ENCODE data around the gene APOL1. TPM values are rescaled to one million over a fixed set of nuclear protein-coding genes. Genes with fewer than 3 reads are reported as not detected.
"Not testable (repeated sequence)": the region's sequence is repeated elsewhere in the genome, so short reads cannot be mapped to it uniquely, and the experiment has no call there.

The APOL1 gene
- polyA plus RNA-seq, 4 donors = 11.0 to 15.7 (median 12.4) TPM

DNA sequence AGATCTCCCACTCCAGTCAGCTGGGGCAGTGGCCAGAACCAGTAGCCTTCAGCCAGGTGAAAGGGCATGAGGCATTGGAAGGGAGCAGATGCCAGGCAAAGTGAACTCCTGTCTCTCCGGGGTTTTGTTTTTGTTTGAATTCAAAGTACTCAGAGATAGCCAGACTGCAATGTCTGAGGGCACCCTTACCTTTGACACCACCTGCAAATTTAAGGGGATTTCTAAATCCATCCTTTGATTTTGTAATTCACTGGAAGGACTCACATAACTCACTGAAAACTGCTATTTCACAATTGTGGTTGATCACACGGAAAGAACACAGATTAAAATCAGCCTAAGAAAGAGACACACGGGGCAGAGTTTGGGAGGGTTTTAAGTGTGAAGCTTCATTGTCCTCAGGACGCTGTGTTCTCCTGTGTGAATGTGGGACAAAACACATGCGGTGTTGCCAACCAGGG lies 10.3 kb downstream of the APOL1 start:
- DNase-seq (ENCODE audit: low read depth in 4 of 4, low spot score in 3 of 4) = not testable (repeated sequence)

DNA sequence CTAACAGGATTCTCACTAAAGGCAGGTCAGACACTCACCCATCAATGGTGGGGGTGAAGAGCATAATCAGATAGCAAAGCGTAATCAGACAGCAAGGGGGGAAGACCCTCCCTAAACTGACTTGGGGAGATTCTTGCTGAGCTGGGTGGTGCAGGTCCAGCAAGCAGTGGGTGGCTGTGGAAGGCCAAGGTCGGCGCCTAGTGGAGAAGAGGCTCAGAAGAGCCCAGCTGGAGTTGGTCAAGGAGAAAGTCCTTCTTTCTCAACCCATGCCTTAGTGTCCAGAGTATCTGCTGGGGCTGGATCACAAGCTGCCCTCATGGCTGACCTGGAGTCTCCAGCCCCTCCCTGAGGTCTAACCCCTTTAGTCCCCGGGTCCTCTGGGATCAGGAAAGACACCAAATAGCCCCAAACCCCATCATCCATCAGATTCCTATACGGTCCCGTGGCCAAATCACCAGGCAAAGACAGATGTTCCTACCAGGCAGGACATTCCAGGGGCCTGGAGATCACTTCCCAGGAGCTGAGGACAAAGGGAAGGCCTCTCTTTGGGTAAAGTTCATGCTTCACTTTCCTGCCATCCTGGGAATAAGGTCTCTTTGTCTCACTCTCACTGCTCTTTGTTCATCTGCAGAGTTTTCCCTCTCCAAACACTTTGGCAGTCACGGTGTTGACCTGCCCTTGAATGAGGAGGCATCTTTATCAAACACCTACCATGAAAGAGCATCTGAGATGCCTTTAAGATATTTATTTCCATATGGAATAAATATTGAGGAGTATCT lies 11.1 kb downstream of the APOL1 start:
- DNase-seq (ENCODE audit: low read depth in 4 of 4, low spot score in 3 of 4) = not testable (repeated sequence)

DNA sequence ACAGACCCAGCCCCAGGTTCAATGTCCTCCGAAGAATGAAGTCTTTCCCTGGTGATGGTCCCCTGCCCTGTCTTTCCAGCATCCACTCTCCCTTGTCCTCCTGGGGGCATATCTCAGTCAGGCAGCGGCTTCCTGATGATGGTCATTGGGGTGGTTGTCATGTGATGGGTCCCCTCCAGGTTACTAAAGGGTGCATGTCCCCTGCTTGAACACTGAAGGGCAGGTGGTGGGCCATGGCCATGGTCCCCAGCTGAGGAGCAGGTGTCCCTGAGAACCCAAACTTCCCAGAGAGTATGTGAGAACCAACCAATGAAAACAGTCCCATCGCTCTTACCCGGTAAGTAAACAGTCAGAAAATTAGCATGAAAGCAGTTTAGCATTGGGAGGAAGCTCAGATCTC lies 14.1 kb downstream of the APOL1 start:
- DNase-seq (ENCODE audit: low read depth in 4 of 4, low spot score in 3 of 4) = no peak

DNA sequence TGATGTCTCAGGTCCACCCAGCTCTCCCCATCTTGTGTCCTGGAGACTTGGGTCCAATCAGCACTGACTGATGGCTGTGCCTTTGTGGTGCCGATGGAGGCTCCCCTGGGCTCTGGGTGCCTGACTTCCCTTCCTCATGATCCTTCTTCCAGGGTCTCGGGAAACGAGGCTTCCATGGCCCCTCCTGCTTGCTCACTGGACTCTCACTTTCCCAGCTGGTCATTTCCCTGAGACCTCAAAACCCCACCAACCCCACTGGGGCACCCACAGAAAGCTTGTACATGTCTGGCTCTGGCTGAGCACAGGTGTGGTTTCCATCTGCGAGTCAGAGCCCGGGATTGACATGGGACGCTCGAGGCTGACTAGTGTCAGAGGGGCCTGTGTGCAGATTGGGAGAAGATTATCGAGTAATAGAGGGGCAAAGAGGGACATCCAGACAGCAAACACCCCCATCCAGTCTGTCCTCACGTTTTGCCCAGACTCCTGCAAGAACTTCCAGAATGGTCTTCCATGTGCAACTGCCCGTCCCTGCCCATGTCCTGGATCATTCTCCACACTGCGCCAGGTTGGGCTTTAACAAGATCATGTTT lies 15.1 kb downstream of the APOL1 start:
- no peak for DNase-seq (ENCODE audit: low read depth in 4 of 4, low spot score in 3 of 4)

DNA sequence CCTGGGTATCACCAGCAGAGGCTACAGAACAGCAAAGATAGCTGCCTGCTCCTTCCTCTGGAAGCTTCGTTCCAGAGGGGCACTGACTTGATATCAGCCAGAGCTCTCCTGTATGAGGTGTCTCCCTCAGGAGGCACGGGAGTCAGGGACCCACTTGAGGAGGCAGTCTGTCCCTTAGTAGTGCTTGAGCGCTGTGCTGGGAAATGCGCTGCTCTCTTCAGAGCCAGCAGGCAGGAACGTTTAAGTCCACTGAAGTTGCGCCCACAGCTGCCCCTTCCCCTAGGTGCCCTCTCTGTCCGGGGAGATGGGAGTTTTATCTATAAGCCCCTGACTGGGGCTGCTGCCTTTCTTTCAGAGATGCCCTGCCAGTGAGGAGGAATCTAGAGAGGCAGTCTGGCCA lies 18.3 kb downstream of the APOL1 start:
- not testable (repeated sequence) for DNase-seq (ENCODE audit: low read depth in 4 of 4, low spot score in 3 of 4)

DNA sequence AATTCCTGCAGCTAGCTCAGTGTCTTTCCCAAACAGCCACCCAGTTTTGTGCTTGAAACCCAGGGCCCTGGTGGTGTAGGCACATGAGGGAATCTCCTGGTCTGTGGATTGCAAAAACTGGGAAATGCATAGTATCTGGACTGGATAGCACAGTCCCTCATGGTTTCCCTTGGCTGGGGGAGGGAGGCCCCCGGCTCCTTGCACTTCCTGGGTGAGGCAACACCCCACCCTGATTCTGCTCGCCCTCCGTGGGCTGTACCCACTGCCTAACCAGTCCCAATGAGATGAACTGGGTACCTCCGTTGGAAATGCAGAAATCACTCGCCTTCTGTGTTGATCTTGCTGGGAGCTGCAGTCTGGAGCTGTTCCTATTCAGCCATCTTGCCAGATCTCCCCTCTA lies 19.0 kb downstream of the APOL1 start:
- DNase-seq (ENCODE audit: low read depth in 4 of 4, low spot score in 3 of 4) = not testable (repeated sequence)

DNA sequence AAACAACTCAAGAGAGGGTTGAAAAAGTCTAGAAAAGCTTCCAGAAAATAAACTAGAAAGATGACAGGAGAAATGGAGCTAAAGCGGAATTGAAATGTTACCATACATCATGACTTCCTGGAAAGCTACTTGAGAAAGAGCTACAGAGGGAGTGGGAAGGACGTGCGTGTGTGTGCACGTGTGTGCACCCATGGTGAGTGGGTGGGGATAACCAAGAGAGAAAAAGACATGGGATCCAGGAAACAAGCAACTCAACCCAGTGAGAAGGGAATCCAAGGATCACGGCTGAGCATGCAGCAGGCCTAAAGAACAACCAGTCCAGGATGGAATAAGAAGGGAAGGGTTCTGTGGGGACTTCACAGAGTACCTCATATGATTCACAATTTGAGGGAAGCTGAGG lies 21.6 kb downstream of the APOL1 start:
- DNase-seq (ENCODE audit: low read depth in 4 of 4, low spot score in 3 of 4) = no peak

DNA sequence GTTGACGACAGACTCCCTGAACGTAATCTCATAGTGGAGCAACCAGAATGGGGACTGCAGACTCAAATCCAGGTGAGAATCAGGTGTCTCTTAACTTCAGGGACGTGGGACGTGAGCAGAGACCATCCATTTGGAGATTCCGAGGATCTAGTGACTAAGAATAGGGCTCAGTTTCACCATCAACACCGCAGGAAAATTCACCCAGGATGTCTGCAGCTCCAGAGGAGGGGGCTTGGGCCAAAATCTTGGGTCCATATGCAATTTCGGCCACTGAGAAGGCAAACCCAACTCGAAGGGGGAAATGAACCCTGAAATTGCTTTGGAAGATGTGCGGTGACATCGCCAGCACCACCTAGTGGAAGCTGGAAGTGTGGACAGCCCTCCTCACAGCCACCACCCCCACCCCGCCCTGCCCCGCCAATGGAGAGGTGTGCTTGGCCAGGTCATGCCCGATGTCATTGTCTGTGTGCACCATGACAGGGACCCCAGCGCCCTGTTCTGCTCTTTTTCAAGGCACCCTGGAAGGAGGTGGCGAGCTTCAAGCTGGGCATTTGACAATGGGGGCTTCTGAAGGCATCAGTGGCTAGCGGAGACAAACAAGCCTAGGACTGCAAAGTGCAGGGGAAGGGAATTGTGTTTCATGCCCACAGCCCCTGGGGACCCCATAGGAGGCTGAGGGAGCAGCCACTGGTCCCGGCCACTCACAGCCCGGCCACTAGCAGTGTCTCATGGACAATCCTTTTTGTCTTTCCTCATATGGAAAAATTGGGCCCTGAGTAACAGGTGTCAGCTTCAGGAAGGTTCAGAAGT lies 24.8 kb downstream of the APOL1 start:
- peak in 1 of 4 donors; percentile 43 for DNase-seq (ENCODE audit: low read depth in 4 of 4, low spot score in 3 of 4)

DNA sequence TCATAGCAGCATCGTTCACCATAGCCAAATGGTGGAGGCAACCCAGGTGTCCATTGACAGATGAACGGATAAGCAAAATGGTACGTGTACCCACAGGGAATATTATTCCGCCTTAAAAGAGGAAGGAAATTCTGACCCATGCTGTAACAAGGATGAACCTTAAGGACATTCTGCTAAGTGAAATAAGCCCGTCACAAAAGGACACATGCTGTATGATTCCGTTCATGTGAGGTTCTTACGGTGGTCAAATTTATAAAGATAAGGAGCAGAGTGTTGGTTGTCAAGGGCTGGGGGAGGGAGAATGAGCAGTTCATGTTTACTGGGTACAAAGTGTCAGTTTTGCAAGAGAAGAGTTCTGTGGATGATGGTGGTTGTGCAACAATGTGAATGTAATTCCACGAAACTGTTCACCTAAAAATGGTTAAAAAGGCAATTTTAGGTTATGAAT lies 26.3 kb downstream of the APOL1 start:
- DNase-seq (ENCODE audit: low read depth in 4 of 4, low spot score in 3 of 4) = no peak

DNA sequence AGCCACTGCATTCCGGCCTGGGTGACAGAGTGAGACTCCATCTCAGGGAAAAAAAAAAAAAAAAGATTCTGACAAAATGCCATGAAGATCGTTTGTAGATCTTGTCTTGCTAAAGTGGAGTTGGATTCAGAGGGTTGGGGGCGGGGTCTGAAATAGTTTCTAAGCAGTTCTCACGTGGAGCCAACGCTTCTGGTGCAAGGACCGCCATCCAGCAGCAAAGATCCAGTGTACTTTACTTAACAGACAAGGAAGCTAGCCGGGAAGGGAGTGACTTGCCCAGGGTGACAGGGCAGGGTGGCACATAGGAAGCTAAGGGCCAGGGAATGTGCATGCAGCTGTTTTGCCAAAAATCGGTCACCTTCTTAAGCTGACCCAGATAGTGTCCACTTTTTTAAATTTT lies 27.4 kb downstream of the APOL1 start:
- no peak for DNase-seq (ENCODE audit: low read depth in 4 of 4, low spot score in 3 of 4)

DNA sequence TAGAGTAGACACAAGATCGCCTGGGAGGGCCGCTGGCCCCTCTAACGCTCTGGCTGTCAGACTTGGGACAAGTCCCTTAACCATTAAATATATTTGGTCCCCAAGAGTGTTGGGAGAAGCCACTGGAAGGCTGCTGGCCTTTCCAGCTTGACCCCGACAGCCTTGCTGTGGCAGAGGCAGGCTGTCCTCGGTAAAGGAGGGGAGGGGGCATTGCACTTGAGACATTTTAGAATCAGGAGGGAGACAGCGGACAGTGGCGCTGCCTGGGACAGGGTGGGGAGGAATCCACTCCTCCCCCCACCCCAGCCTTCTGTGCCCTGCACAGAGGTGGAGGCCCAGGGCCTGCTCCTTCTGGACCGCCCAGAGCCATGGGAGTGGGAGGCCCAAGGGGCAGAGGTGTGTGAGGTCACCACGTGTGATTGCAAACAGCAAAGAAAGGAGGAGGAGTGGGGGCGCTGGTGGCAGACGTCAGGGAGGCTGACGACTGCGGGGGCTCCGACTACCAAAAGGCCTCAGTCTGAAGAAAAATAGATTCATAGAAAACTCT lies 28.9 kb downstream of the APOL1 start:
- DNase-seq (ENCODE audit: low read depth in 4 of 4, low spot score in 3 of 4) = no peak

DNA sequence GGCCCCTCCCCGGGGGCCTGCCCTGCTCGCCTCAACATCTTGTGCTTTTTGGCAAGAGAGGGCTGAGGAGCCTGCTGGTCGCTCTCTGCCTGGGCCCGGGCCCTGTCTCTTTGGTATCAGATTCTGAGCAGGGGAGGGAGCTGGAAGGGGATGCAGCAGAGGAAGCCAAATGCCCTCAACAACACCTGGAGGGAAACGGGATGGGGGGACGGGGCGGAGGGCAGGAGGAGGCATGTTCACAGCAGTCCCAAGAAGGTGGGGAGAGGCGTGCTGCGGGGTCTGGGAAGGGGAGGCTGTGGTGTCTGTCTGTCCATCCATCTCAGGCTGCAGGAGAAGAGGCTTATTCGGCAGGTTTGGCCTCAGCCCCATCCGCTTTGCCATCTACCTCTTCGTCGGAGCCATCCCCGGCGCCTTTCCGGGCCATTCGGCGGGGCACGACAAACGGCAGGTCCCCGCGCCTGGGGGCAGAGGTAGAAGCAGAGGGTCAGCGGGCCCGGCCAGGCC lies 29.4 kb downstream of the APOL1 start:
- DNase-seq (ENCODE audit: low read depth in 4 of 4, low spot score in 3 of 4) = no peak

DNA sequence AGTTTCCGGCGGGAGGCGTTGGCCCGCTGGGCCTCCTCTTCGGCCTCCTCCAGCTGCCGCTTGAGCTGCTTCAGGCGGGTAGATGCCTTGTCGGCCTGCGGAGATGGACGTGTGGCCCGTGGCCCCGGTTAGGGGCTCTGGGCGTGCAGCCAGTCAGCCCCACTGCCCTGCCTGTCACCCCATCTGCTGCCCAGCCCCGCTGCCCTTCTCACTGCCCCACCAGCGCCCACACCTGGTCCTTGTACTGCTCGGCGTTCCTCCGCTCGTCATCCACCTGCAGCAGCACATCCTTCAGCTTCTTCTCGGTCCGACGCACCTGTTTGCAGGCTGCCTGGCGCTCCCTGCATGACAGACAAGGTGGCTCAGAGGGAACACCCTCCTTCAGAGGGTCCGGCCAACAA lies 31.2 kb downstream of the APOL1 start:
- DNase-seq (ENCODE audit: low read depth in 4 of 4, low spot score in 3 of 4) = no peak

DNA sequence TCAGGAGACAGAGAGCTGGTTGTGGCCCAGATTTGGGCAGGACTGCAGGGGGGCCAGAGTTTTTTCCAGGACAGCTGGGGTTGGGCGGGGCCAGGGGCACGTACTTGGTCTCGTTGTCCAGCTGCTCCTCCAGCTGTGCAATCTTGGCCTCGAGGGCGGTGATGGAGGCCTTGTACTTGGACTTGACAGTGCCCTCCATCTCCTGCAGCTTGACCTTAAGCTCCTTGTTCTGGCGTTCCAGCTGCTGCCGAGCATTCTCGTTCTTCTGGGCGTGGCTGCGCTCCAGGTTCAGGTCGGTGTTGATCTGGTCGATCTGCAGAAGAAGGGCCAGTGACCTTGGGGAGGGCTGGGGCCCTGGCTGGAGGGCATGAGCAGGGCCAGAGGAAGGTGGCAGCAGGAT lies 32.1 kb downstream of the APOL1 start:
- no peak for DNase-seq (ENCODE audit: low read depth in 4 of 4, low spot score in 3 of 4)

DNA sequence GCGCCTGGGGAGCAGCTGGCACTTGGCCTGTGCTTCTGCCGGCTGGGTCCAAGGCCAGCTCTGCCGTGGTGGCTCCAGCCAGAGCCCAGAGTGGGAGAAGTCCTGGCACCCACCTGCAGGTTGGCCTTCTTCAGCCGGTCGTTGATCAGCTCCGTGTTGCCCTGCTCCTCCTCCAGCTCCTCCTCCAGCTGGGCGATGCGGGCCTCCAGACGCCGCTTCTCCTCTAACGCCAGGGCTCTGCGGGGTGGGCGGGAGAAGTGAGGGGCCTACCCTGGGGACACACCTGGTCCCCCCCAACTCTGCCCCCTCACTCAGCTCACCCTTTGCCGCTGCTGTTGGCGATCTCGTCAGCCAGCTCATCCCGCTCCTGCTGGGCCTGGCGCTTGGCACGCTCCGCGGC lies 32.6 kb downstream of the APOL1 start:
- DNase-seq (ENCODE audit: low read depth in 4 of 4, low spot score in 3 of 4) = no peak

DNA sequence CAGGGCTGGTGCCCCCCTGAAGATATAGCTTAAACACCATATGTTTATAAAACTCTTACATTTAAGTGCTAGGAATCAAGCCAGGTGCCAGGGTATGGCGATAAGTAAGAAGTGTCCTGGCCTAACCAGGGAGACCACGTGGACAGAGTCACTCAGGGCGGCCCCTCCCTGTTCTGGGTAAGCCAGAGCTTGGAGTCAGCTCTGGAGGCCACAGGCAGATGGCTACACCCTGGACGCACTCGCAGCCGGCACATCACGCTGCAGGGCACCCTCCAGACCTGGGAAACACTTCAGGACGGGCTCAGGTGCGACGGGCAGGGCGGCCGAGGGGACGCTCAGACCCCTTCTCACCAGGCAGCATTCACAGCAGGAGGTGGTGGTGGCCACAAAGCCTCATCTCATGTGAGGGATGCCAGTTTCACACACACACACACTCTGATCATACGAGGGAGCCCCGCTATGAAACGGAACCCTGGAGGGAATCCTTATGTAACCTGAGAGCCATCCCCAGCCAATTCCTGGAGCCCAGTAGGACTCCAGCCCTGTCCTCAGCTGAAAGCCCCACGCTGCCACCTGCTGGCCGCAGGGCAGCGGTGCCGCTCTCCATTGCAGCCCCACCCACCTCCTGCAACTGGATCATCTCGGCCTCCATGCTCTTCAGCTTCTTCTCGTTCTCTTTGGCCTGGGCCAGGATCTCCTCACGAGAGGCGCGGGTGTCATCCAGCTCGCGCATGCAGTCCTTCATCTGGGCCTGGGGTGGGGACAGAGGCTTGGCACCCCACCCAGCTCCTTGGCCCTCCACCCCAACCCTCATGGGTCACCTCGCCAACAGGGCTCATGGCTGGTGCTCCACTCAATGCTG lies 33.4 kb downstream of the APOL1 start:
- DNase-seq (ENCODE audit: low read depth in 4 of 4, low spot score in 3 of 4) = peak; percentile 33 to 64 (median 42)

DNA sequence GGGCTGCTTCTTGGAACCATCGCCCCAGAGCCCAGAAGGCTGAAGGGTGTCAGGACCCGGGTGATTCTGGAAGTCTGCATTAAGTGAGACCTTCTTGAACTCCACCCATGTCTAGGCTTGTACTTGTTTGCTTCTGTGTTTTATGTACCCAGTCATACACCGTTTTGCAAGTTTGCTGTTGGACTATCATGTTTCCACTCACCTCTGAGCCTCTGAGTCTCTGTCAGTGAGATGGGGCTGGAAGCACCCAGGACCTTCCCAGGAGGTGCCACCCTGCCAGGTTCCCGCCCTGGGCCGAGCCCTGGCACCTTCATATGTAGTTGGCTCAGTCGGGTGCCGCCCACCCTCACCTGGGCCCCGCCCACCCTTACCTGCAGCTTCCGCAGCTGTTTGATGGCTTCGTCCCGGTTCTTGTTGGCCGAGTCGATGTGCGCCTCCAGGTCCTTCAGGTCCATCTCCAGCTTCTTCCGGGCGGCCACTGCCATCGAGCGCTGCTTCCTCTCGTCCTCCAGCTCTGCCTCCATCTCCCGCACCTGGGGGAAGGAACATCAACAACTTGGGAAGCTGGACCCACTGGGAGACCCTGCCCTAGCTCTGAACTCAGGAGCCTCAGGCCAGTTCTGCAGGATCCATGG lies 35.1 kb downstream of the APOL1 start:
- no peak for DNase-seq (ENCODE audit: low read depth in 4 of 4, low spot score in 3 of 4)

DNA sequence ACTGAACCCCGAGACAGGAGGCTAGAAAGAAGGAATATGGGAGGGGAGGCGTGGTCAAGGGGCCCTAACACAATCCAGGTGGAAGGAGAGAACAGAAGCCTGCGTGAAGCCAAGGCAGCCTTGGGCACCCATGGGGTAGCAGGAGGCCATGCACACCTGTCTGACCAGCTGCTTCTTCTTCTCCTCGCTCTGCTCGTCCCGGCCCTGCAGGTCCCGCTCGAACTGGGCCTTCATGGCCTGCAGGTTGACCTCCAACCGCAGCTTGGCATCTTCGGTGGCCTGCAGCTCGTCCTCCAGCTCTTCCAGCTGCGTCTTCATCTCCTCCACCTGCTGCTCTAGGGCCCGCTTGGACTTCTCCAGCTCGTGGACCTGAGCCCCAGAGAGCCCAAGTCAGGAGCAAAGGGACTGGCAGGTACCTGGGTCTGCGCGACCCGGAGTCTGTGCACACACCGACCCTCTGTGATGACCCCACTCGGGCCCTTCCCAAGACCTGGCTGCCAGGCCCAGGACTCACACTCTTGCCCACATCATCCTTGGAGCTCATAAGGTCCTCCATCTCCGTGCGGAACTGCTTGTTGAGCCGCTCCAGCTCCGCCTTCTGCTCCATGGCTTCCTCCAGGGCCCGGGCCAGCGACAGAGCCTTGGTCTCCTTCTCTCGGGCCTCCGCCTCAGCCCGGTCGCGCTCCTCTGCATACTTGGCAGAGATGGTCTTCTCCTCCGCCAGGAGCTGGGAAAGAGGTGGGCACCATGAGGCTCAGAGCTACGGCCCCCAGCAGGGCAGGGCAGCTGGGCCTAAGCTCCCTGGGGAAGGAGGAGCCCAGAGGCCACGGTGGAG lies 35.9 kb downstream of the APOL1 start:
- DNase-seq (ENCODE audit: low read depth in 4 of 4, low spot score in 3 of 4) = no peak
